Measurements from ENCODE around the gene ZMYND8.

ZMYND8 gene

GRCh38 chr20:47160240-47160639 is 196.3 kb downstream of the ZMYND8 start:
- H3K9me3 ChIP-seq (ENCODE audit: control insufficient read depth, low read length) = no peaks in the 10 kb centered on the region
- H3K4me1 ChIP-seq (ENCODE audit: control insufficient read depth, insufficient read depth, low read length) = no peaks in the 10 kb centered on the region
- no peak overlapping the region for H3K9ac ChIP-seq (ENCODE audit: low read length)
- H3K4me3 ChIP-seq (ENCODE audit: low read length) = no peak overlapping the region
- no peaks in the 10 kb centered on the region for H3K27me3 ChIP-seq (ENCODE audit: control insufficient read depth, insufficient read depth, low read length)
- no peaks in the 10 kb centered on the region for H3K36me3 ChIP-seq (ENCODE audit: control insufficient read depth, insufficient read depth, low read length)
